ENCODE results near the gene DESI1. TPM values are rescaled to one million over a fixed set of nuclear protein-coding genes. Genes with fewer than 3 reads are reported as not detected.
"Not testable (repeated sequence)": the region's sequence is repeated elsewhere in the genome, so short reads cannot be mapped to it uniquely, and the experiment has no call there.

DESI1 gene
- 10 to 100 TPM; 10.4 to 18.6 (median 11.4) TPM for polyA plus RNA-seq

GRCh38 chr22:41620589-41621098 is at the start of gene DESI1:
DESI1 (minus strand) TSS chr22:41621043; CDS start chr22:41620839, 204 bp downstream.
- DNase-seq: no peak
- Mint-ChIP-seq H3K9me3 (no peaks in the 10 kb centered on the region), H3K4me1 (peaks cover 31 to 37% of the 10 kb centered on the region in 2 donors)

GRCh38 chr22:41668971-41669911 is 48.4 kb upstream of the DESI1 start:
- peaks cover 13 to 16% of the 10 kb centered on the region in 2 donors for H3K4me1 Mint-ChIP-seq
- H3K27me3 Mint-ChIP-seq (ENCODE audit: low read depth in 3 of 3): peaks cover 5 to 7% (median 7%) of the 10 kb centered on the region in 3 donors
- H3K27ac Mint-ChIP-seq: peak overlapping the region in 4 of 6 donors; percentile 10 to 60 (median 40)
- H3K9me3 Mint-ChIP-seq: no peaks in the 10 kb centered on the region
- peaks cover 0 to 11% (median 3%) of the 10 kb centered on the region in 3 donors for H3K36me3 Mint-ChIP-seq
- H3K4me3 Mint-ChIP-seq: peak overlapping the region in 1 of 5 donors; percentile 29
- no peak for DNase-seq

More at GRCh38 chr22:41620589-41621098, at the start of gene DESI1:
- H3K4me3 Mint-ChIP-seq: peak within 1 kb of the TSS; percentile 93 to 99 (median 97)
- H3K27ac Mint-ChIP-seq: peak within 1 kb of the TSS; percentile 97 to 100 (median 99)
- peaks cover 0 to 4% (median 0%) of the 10 kb centered on the region in 3 donors for H3K36me3 Mint-ChIP-seq
- peaks cover 6 to 10% (median 10%) of the 10 kb centered on the region in 3 donors for H3K27me3 Mint-ChIP-seq (ENCODE audit: low read depth in 3 of 3)

- Mint-ChIP-seq H3K27me3 (ENCODE audit: low read depth in 3 of 3) (peaks cover 4 to 8% (median 5%) of the 10 kb centered on the region in 3 donors), H3K4me1 (peaks cover 13 to 14% of the 10 kb centered on the region in 2 donors), H3K27ac (no peak overlapping the region), H3K36me3 (peaks cover 8 to 32% (median 19%) of the 10 kb centered on the region in 3 donors), H3K4me3 (no peak overlapping the region), H3K9me3 (no peaks in the 10 kb centered on the region)
- no peak for DNase-seq
These were observed 44.1 kb upstream of the DESI1 start for GRCh38 chr22:41664951-41665350.

GRCh38 chr22:41664490-41664889 is 43.6 kb upstream of the DESI1 start:
- Mint-ChIP-seq H3K27ac (peak overlapping the region in 2 of 6 donors; percentile 9 to 10), H3K27me3 (ENCODE audit: low read depth in 3 of 3) (peaks cover 4 to 8% (median 5%) of the 10 kb centered on the region in 3 donors), H3K36me3 (peaks cover 8 to 34% (median 19%) of the 10 kb centered on the region in 3 donors), H3K4me1 (peaks cover 13 to 14% of the 10 kb centered on the region in 2 donors), H3K9me3 (no peaks in the 10 kb centered on the region), H3K4me3 (no peak overlapping the region)
- no peak for DNase-seq

GRCh38 chr22:41663594-41663993 is 42.8 kb upstream of the DESI1 start:
- peak overlapping the region in 4 of 6 donors; percentile 41 to 77 (median 54) for H3K27ac Mint-ChIP-seq
- peaks cover 10 to 13% of the 10 kb centered on the region in 2 donors for H3K4me1 Mint-ChIP-seq
- not testable (repeated sequence) for DNase-seq; H3K4me3 Mint-ChIP-seq; H3K9me3 Mint-ChIP-seq; H3K27me3 Mint-ChIP-seq (ENCODE audit: low read depth in 3 of 3)
- H3K36me3 Mint-ChIP-seq: peaks cover 9 to 35% (median 19%) of the 10 kb centered on the region in 3 donors

GRCh38 chr22:41661713-41662112 is 40.9 kb upstream of the DESI1 start:
- Mint-ChIP-seq H3K4me3 (no peak overlapping the region), H3K4me1 (peaks cover 2 to 3% of the 10 kb centered on the region in 2 donors), H3K9me3 (no peaks in the 10 kb centered on the region), H3K27ac (peak overlapping the region in 2 of 6 donors; percentile 53 to 55), H3K27me3 (ENCODE audit: low read depth in 3 of 3) (peaks cover 2 to 4% (median 3%) of the 10 kb centered on the region in 3 donors), H3K36me3 (peaks cover 18 to 40% (median 23%) of the 10 kb centered on the region in 3 donors)
- no peak for DNase-seq

GRCh38 chr22:41661088-41661487 is 40.2 kb upstream of the DESI1 start:
- H3K4me1 Mint-ChIP-seq: no peaks in the 10 kb centered on the region
- DNase-seq: no peak
- H3K27ac Mint-ChIP-seq: peak overlapping the region in 2 of 6 donors; percentile 29 to 46
- H3K4me3 Mint-ChIP-seq: no peak overlapping the region
- H3K9me3 Mint-ChIP-seq: no peaks in the 10 kb centered on the region
- H3K36me3 Mint-ChIP-seq: peaks cover 18 to 40% (median 23%) of the 10 kb centered on the region in 3 donors
- peaks cover 0 to 1% (median 0%) of the 10 kb centered on the region in 3 donors for H3K27me3 Mint-ChIP-seq (ENCODE audit: low read depth in 3 of 3)

- Mint-ChIP-seq H3K27ac (peak overlapping the region in 4 of 6 donors; percentile 29 to 65 (median 41)), H3K4me3 (no peak overlapping the region), H3K9me3 (no peaks in the 10 kb centered on the region), H3K36me3 (peaks cover 18 to 42% (median 23%) of the 10 kb centered on the region in 3 donors), H3K27me3 (ENCODE audit: low read depth in 3 of 3) (peaks cover 0 to 1% (median 0%) of the 10 kb centered on the region in 3 donors), H3K4me1 (no peaks in the 10 kb centered on the region)
- no peak for DNase-seq
These were observed 39.6 kb upstream of the DESI1 start for GRCh38 chr22:41660416-41660815.

- Mint-ChIP-seq H3K9me3 (no peaks in the 10 kb centered on the region), H3K27me3 (ENCODE audit: low read depth in 3 of 3) (peaks cover 0 to 1% (median 0%) of the 10 kb centered on the region in 3 donors), H3K27ac (peak overlapping the region in 2 of 6 donors; percentile 53 to 65), H3K4me1 (no peaks in the 10 kb centered on the region), H3K36me3 (peaks cover 18 to 42% (median 23%) of the 10 kb centered on the region in 3 donors), H3K4me3 (no peak overlapping the region)
- DNase-seq: no peak
These were observed 39.1 kb upstream of the DESI1 start for GRCh38 chr22:41659941-41660340.

- peaks cover 0 to 1% (median 0%) of the 10 kb centered on the region in 3 donors for H3K27me3 Mint-ChIP-seq (ENCODE audit: low read depth in 3 of 3)
- H3K4me1 Mint-ChIP-seq: no peaks in the 10 kb centered on the region
- peaks cover 18 to 43% (median 23%) of the 10 kb centered on the region in 3 donors for H3K36me3 Mint-ChIP-seq
- no peak overlapping the region for H3K4me3 Mint-ChIP-seq
- DNase-seq: no peak
- no peaks in the 10 kb centered on the region for H3K9me3 Mint-ChIP-seq
- H3K27ac Mint-ChIP-seq: no peak overlapping the region
These were observed 38.0 kb upstream of the DESI1 start for GRCh38 chr22:41658869-41659268.

- no peaks in the 10 kb centered on the region for H3K4me1 Mint-ChIP-seq
- H3K27me3 Mint-ChIP-seq (ENCODE audit: low read depth in 3 of 3): peaks cover 0 to 1% (median 0%) of the 10 kb centered on the region in 3 donors
- no peak for DNase-seq
- H3K4me3 Mint-ChIP-seq: no peak overlapping the region
- H3K9me3 Mint-ChIP-seq: no peaks in the 10 kb centered on the region
- peaks cover 18 to 42% (median 23%) of the 10 kb centered on the region in 3 donors for H3K36me3 Mint-ChIP-seq
- H3K27ac Mint-ChIP-seq: no peak overlapping the region
These were observed 36.9 kb upstream of the DESI1 start for GRCh38 chr22:41657709-41658108.

GRCh38 chr22:41656556-41656955 is 35.7 kb upstream of the DESI1 start:
- peaks cover 0 to 1% (median 0%) of the 10 kb centered on the region in 3 donors for H3K27me3 Mint-ChIP-seq (ENCODE audit: low read depth in 3 of 3)

GRCh38 chr22:41654322-41654721 is 33.5 kb upstream of the DESI1 start:
- Mint-ChIP-seq H3K4me1 (no peaks in the 10 kb centered on the region), H3K27ac (no peak overlapping the region), H3K27me3 (ENCODE audit: low read depth in 3 of 3) (peaks cover 0 to 2% (median 0%) of the 10 kb centered on the region in 3 donors), H3K4me3 (no peak overlapping the region), H3K36me3 (peaks cover 9 to 28% (median 17%) of the 10 kb centered on the region in 3 donors), H3K9me3 (no peaks in the 10 kb centered on the region)
- no peak for DNase-seq

More at GRCh38 chr22:41656556-41656955, 35.7 kb upstream of the DESI1 start:
- Mint-ChIP-seq H3K4me1 (no peaks in the 10 kb centered on the region), H3K36me3 (peaks cover 18 to 38% (median 20%) of the 10 kb centered on the region in 3 donors), H3K9me3 (no peaks in the 10 kb centered on the region), H3K27ac (no peak overlapping the region), H3K4me3 (no peak overlapping the region)
- no peak for DNase-seq

All from immature natural killer cell (primary cell).